Tibial nerve (tissue), 4 donors: Measurements from ENCODE around the gene RNF182. TPM values are rescaled to one million over a fixed set of nuclear protein-coding genes. Genes with fewer than 3 reads are reported as not detected.

Experiments used
- DNase-seq, 2 donors: peaks; one replicate each; pipeline ENCODE4 v3.0.0-alpha.2; 2019; ENCODE audit warnings: low spot score in 2 of 2
- H3K27ac ChIP-seq, 4 donors: fragments of 200-600 bp; sonication (generic) in 3 of 4; one replicate each; pipeline ENCODE4 v1.5.1; 2017 to 2019; ENCODE audit warnings: mild to moderate bottlenecking in 1 of 4
- H3K27me3 ChIP-seq, 2 donors: fragments of 200-600 bp; sonication (generic) in 1 of 2; one replicate each; pipeline versions ENCODE4 v1.5.1 to v1.6.0; 2017 to 2019
- H3K36me3 ChIP-seq, 3 donors: fragments of 200-600 bp; sonication (generic); one replicate each; pipeline ENCODE4 v1.5.1; 2018 to 2019
- H3K4me1 ChIP-seq, 4 donors: fragments of 200-600 bp; sonication (generic) in 3 of 4; one replicate each; pipeline ENCODE4 v1.5.1; 2017 to 2019
- H3K4me3 ChIP-seq, 4 donors: fragments of 200-600 bp; sonication (generic) in 3 of 4; one replicate each; pipeline ENCODE4 v1.5.1; 2017 to 2019; ENCODE audit warnings: mild to moderate bottlenecking in 1 of 4, moderate library complexity in 1 of 4
- H3K9me3 ChIP-seq, 4 donors: fragments of 200-600 bp; sonication (generic) in 3 of 4; one replicate each; pipeline ENCODE4 v1.5.1; 2017 to 2019
- EP300 ChIP-seq, 2 donors: sonication (generic); formaldehyde crosslinking; IDR thresholded peaks; one replicate each; pipeline ENCODE4 v1.6.1; 2017; ENCODE audit warnings: antibody characterized with exemption in 2 of 2, mild to moderate bottlenecking in 1 of 2
- POLR2A ChIP-seq, 2 donors: fragments of 450-650 bp; IDR thresholded peaks; one replicate each; pipeline ENCODE4 v1.6.1; 2017; ENCODE audit warnings: antibody characterized with exemption in 2 of 2, mild to moderate bottlenecking in 2 of 2, moderate library complexity in 2 of 2
- WGBS, 2 donors: methylation state at CpG; one replicate each; pipeline ENCODE4 v1.1.5; 2018; 5-methylcytosine and 5-hydroxymethylcytosine counted together
- total RNA-seq, 4 donors: library from RNA; depleted of rRNA; stranded (reverse); fragments of >200 nt; gene quantifications; one replicate each; pipeline ENCODE4 v1.1.0, GENCODE V29; 2016
- TF ChIP-seq, protein P1 (sequence below), 5 experiments: fragments of 200-600 bp in 3 of 5; fragments of 450-650 bp in 2 of 5; sonication (generic) in 3 of 5; IDR thresholded peaks; one replicate each; pipeline ENCODE4 v1.5.1; 2016 to 2019; ENCODE audit warnings: antibody characterized with exemption in 5 of 5, mild to moderate bottlenecking in 3 of 5, moderate library complexity in 2 of 5

The RNF182 gene
- total RNA-seq, 4 donors from 2014 or later = 0.39 to 2.1 TPM; not detected in 2

DNA sequence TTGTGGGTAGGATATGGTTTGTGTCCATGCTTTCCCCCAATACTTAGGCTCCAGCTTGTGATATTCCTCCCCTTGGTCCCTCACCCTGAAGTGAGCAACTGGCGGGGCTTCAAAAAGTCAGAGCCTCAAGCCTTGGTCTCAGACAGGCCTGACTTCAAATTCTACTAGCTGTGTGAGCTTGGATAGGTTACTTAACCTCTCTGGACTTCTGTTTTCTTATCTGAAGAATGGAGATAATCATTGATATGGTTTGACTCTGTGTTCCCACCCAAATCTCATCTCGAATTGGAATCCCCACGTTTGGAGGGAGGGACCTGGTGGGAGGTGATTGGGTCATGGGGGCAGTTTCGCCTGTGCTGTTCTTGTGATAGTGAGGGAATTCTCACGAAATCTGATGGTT is 97.9 kb downstream of the RNF182 start:
- Histone ChIP-seq H3K4me1 (no peaks in the 10 kb centered on the region), H3K36me3 (no peaks in the 10 kb centered on the region), H3K4me3 (no peak overlapping the region), H3K27me3 (peaks cover 0 to 3% of the 10 kb centered on the region in 2 donors), H3K9me3 (no peaks in the 10 kb centered on the region), H3K27ac (no peak overlapping the region)
- TF ChIP-seq EP300 (IDR thresholded peaks at IDR 0.05) (no peak), POLR2A (IDR thresholded peaks at IDR 0.05) (no peak)
- TF ChIP-seq, protein P1, sequence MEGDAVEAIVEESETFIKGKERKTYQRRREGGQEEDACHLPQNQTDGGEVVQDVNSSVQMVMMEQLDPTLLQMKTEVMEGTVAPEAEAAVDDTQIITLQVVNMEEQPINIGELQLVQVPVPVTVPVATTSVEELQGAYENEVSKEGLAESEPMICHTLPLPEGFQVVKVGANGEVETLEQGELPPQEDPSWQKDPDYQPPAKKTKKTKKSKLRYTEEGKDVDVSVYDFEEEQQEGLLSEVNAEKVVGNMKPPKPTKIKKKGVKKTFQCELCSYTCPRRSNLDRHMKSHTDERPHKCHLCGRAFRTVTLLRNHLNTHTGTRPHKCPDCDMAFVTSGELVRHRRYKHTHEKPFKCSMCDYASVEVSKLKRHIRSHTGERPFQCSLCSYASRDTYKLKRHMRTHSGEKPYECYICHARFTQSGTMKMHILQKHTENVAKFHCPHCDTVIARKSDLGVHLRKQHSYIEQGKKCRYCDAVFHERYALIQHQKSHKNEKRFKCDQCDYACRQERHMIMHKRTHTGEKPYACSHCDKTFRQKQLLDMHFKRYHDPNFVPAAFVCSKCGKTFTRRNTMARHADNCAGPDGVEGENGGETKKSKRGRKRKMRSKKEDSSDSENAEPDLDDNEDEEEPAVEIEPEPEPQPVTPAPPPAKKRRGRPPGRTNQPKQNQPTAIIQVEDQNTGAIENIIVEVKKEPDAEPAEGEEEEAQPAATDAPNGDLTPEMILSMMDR (IDR thresholded peaks at IDR 0.05) = no peak
- WGBS, 2 donors = 88 to 94% methylated on average over 5 of the region's 5 CpGs
- no peak for DNase-seq

DNA sequence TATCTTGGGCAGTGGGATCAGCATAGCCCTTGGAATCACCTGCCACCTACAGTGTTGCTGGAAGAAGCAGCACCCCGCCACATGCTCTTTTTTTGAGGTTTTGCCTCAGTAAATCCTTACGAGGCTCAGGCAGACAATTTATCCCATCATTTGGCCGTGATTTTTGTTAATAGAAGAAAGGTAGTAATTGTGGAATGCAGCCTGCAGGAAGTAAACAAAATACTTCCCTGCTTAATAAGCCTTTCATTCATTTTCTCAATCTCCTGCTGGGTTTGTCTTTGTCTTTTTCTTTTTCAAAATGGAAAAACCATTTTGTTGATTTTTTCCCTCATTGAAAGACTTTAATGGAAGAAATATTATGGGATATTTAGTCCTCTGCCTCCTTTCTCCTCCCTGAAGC is 99.1 kb downstream of the RNF182 start:
- no peaks in the 10 kb centered on the region for H3K9me3 ChIP-seq
- no peaks in the 10 kb centered on the region for H3K36me3 ChIP-seq
- no peaks in the 10 kb centered on the region for H3K4me1 ChIP-seq
- 56 to 59% methylated on average over 3 of the region's 3 CpGs for WGBS, 2 donors
- H3K27ac ChIP-seq = no peak overlapping the region
- peaks cover 0 to 6% of the 10 kb centered on the region in 2 donors for H3K27me3 ChIP-seq
- H3K4me3 ChIP-seq = no peak overlapping the region
- DNase-seq = no peak
- TF ChIP-seq, protein P1 (IDR thresholded peaks at IDR 0.05) = no peak
- TF ChIP-seq POLR2A (IDR thresholded peaks at IDR 0.05) (no peak), EP300 (IDR thresholded peaks at IDR 0.05) (no peak)

DNA sequence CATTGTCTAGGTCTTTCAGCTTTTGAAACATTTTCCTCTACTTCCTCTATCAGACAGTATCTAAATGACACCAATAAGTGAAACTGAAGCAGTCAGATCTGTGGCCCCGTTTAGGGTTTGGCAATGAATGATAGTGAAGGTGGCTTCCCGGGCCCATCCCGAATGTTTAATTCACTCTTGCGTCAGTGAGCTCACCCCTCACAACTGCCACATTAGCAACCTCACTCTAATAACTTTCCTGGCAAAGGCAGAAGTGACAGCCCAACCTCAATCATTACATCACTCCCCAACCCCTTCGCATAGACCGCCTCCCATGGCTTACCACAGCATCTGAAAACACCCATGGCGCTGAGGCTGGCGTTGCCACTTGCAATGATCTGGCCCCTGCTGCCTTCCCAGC is 100.4 kb downstream of the RNF182 start:
- TF ChIP-seq POLR2A (IDR thresholded peaks at IDR 0.05) (no peak), EP300 (IDR thresholded peaks at IDR 0.05) (no peak)
- TF ChIP-seq, protein P1 (IDR thresholded peaks at IDR 0.05) = no peak
- WGBS, 2 donors = 87 to 93% methylated on average over 8 of the region's 8 CpGs
- H3K4me1 ChIP-seq = no peaks in the 10 kb centered on the region
- no peaks in the 10 kb centered on the region for H3K9me3 ChIP-seq
- DNase-seq = no peak
- H3K36me3 ChIP-seq = no peaks in the 10 kb centered on the region
- no peak overlapping the region for H3K27ac ChIP-seq
- H3K4me3 ChIP-seq = no peak overlapping the region
- peaks cover 0 to 6% of the 10 kb centered on the region in 2 donors for H3K27me3 ChIP-seq

DNA sequence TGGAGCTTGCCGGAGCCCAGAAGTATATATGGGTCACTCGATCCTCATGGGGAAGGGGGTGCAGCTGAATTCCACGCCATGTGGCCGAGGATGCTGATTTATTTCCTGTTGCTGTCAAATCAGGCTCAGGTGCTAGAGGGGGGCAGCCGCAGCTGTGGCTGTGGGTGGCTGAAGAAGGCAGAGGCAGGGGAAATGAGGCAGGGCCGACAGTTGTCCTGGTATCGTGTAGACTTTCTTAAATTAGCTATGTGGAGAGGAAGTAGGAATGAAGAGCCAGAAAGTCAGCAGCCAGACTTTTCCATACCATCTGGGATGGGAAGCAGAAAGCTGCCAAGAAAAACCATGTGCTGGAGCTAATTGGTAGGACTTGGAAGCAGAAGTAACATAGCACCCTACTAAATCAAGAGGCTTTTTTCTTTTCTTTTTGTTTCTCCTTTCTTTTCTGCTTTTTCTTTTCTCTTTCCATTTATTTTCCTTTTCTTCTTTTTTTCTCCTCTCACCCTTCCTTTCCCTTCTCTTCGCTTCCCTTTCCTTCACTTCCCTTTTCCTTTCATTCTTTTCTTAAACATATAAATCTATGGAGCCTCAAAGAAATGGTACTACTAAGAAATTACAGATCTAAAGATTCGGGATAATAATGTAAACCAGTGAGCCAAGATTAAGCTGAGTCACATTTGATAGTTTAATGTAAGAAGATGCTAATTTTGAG is 102.2 kb downstream of the RNF182 start:
- Histone ChIP-seq H3K27ac (no peak overlapping the region), H3K4me3 (no peak overlapping the region), H3K9me3 (no peaks in the 10 kb centered on the region), H3K4me1 (no peaks in the 10 kb centered on the region), H3K27me3 (peaks cover 0 to 6% of the 10 kb centered on the region in 2 donors), H3K36me3 (no peaks in the 10 kb centered on the region)
- DNase-seq = no peak
- TF ChIP-seq, protein P1 (IDR thresholded peaks at IDR 0.05) = no peak
- no peak for TF ChIP-seq POLR2A (IDR thresholded peaks at IDR 0.05)
- peak in 1 of 2 donors; percentile 24 for TF ChIP-seq EP300 (IDR thresholded peaks at IDR 0.05)
- 58 to 65% methylated on average over 9 of the region's 9 CpGs for WGBS, 2 donors

DNA sequence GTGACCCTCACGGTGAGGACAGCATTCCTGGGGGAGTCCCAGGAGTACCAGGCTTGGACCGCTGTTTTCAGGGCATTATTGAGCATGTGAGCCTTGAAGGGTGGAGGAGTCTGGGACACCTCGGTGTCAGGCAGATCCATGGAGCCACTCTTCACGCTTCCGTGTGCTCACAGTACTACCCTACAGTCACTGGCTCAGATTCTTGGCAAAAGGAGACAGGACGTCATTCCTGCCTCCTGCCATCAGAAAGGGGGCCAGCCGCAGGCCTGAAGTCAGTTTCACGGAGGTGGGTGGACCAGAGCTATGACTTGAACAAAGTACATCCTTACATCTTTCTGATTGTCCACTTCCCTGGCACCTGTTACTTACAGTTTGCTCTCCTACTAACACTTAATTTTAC is 103.9 kb downstream of the RNF182 start:
- Histone ChIP-seq H3K4me3 (no peak overlapping the region), H3K36me3 (no peaks in the 10 kb centered on the region)

More for the DNA sequence above, 103.9 kb downstream of the RNF182 start:
- TF ChIP-seq EP300 (IDR thresholded peaks at IDR 0.05) = no peak
- TF ChIP-seq, protein P1 (IDR thresholded peaks at IDR 0.05) = no peak
- no peak for TF ChIP-seq POLR2A (IDR thresholded peaks at IDR 0.05)
- 85 to 88% methylated on average over 8 of the region's 8 CpGs for WGBS, 2 donors
- Histone ChIP-seq H3K27ac (no peak overlapping the region), H3K4me1 (no peaks in the 10 kb centered on the region), H3K27me3 (peaks cover 0 to 6% of the 10 kb centered on the region in 2 donors), H3K9me3 (no peaks in the 10 kb centered on the region)
- no peak for DNase-seq
